Transverse colon (tissue), 4 donors: Measurements from ENCODE around the gene NECAB2.

Experiments used
- CTCF ChIP-seq, 5 experiments: fragments of 200-600 bp in 3 of 5; fragments of 450-650 bp in 2 of 5; sonication (generic) in 3 of 5; IDR thresholded peaks; 1 replicate in 2 of 5; 2 replicates in 3 of 5; pipeline ENCODE4 v1.5.1; 2016 to 2017; ENCODE audit warnings: antibody characterized with exemption in 5 of 5, inconsistent platforms in 3 of 5, mild to moderate bottlenecking in 2 of 5, moderate library complexity in 1 of 5
- EP300 ChIP-seq: sonication (generic); formaldehyde crosslinking; IDR thresholded peaks from one replicate; pipeline ENCODE4 v1.6.1; 2017; ENCODE audit warnings: antibody characterized with exemption, low read depth
- POLR2A ChIP-seq: fragments of 450-650 bp; IDR thresholded peaks from one replicate; pipeline ENCODE4 v1.6.1; 2016; ENCODE audit warnings: antibody characterized with exemption, mild to moderate bottlenecking, moderate library complexity
- POLR2AphosphoS5 ChIP-seq, 3 donors: sonication (generic); formaldehyde crosslinking; IDR thresholded peaks; one replicate each; pipeline ENCODE4 v1.6.1; 2016; ENCODE audit warnings: antibody characterized with exemption in 3 of 3

GRCh38 chr16:84005391-84005790 is 37.3 kb downstream of the NECAB2 start:
- TF ChIP-seq POLR2A (no peak), CTCF (IDR thresholded peaks at IDR 0.05) (no peak), EP300 (no peak), POLR2AphosphoS5 (IDR thresholded peaks at IDR 0.05) (no peak)
